ENCODE results near the gene KCTD13.
"Not testable (repeated sequence)": the region's sequence is repeated elsewhere in the genome, so short reads cannot be mapped to it uniquely, and the experiment has no call there.

DNA sequence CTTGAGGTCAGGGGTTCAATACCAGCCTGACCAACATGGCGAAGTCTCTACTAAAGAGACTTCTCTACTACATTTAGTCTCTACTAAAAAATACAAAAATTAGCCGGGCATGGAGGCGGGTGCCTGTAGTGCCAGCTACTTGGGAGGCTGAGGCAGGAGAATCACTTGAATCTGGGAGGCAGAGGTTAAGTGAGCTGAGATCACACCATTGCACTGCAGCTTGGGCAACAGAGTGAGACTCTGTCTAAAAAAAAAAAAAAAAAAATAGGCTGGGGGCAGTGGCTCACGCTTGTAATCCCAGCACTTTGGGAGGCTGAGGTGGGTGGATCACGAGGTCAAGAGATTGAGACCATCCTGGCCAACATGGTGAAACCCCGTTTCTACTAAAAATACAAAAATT lies 16.2 kb downstream of the KCTD13 start:
- TF ChIP-seq, protein P1, sequence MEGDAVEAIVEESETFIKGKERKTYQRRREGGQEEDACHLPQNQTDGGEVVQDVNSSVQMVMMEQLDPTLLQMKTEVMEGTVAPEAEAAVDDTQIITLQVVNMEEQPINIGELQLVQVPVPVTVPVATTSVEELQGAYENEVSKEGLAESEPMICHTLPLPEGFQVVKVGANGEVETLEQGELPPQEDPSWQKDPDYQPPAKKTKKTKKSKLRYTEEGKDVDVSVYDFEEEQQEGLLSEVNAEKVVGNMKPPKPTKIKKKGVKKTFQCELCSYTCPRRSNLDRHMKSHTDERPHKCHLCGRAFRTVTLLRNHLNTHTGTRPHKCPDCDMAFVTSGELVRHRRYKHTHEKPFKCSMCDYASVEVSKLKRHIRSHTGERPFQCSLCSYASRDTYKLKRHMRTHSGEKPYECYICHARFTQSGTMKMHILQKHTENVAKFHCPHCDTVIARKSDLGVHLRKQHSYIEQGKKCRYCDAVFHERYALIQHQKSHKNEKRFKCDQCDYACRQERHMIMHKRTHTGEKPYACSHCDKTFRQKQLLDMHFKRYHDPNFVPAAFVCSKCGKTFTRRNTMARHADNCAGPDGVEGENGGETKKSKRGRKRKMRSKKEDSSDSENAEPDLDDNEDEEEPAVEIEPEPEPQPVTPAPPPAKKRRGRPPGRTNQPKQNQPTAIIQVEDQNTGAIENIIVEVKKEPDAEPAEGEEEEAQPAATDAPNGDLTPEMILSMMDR (IDR thresholded peaks at IDR 0.05; ENCODE audit: low read depth, low read length, missing input control) = not testable (repeated sequence)
- TF ChIP-seq FOXA1, JUND, YY1 (IDR thresholded peaks at IDR 0.05): not testable (repeated sequence)
- TF ChIP-seq, protein P2, sequence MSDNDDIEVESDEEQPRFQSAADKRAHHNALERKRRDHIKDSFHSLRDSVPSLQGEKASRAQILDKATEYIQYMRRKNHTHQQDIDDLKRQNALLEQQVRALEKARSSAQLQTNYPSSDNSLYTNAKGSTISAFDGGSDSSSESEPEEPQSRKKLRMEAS (IDR thresholded peaks at IDR 0.05) = not testable (repeated sequence)
- TF ChIP-seq, protein P3, sequence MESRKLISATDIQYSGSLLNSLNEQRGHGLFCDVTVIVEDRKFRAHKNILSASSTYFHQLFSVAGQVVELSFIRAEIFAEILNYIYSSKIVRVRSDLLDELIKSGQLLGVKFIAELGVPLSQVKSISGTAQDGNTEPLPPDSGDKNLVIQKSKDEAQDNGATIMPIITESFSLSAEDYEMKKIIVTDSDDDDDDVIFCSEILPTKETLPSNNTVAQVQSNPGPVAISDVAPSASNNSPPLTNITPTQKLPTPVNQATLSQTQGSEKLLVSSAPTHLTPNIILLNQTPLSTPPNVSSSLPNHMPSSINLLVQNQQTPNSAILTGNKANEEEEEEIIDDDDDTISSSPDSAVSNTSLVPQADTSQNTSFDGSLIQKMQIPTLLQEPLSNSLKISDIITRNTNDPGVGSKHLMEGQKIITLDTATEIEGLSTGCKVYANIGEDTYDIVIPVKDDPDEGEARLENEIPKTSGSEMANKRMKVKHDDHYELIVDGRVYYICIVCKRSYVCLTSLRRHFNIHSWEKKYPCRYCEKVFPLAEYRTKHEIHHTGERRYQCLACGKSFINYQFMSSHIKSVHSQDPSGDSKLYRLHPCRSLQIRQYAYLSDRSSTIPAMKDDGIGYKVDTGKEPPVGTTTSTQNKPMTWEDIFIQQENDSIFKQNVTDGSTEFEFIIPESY (IDR thresholded peaks at IDR 0.05) = not testable (repeated sequence)
